H7 (cell line): Measurements from ENCODE around the gene RERE. TPM values are rescaled to one million over a fixed set of nuclear protein-coding genes. Genes with fewer than 3 reads are reported as not detected.

Experiments used
- DNase-seq: peaks from one replicate; pipeline ENCODE4 v3.0.0; 2012
- H3K27me3 ChIP-seq: 2 replicates; pipeline ENCODE4 v1.6.0; 2011; ENCODE audit warnings: mild to moderate bottlenecking, low read length; ENCODE audit not compliant: control insufficient read depth, insufficient read depth
- H3K36me3 ChIP-seq: replicated peaks from 2 replicates; pipeline ENCODE4 v1.5.1; 2011; ENCODE audit warnings: low read length; ENCODE audit not compliant: control insufficient read depth, insufficient read depth
- H3K4me3 ChIP-seq: 2 replicates; pipeline ENCODE4 v1.5.1; 2011; ENCODE audit warnings: low read depth, mild to moderate bottlenecking, control low read depth, low read length, moderate library complexity; ENCODE audit not compliant: insufficient read depth
- total RNA-seq: library from RNA; depleted of rRNA; stranded (reverse); fragments of >200 nt; shearing (Covaris generic); gene quantifications from 2 replicates; pipeline ENCODE4 v1.2.3, GENCODE V29; 2014; rRNA removed

RERE gene
- 75.8 and 98.8 TPM in 2 replicates for total RNA-seq

- H3K4me3 ChIP-seq = peak within 1 kb of the TSS; percentile 80
- DNase-seq = peak; percentile 99
- H3K27me3 ChIP-seq = no peaks in the 10 kb centered on the region
- no peaks in the 10 kb centered on the region for H3K36me3 ChIP-seq
Measured at GRCh38 chr1:8817412-8818324, at the start of gene RERE. RERE (minus strand) TSS chr1:8817640.

- H3K4me3 ChIP-seq = no peak overlapping the region
- peaks cover 83% of the 10 kb centered on the region for H3K36me3 ChIP-seq
- DNase-seq = no peak
- H3K27me3 ChIP-seq = no peaks in the 10 kb centered on the region
Measured at GRCh38 chr1:8866792-8867415, 49.5 kb upstream of the RERE start.

GRCh38 chr1:8866173-8866791 is 48.8 kb upstream of the RERE start:
- Histone ChIP-seq H3K27me3 (no peaks in the 10 kb centered on the region), H3K4me3 (no peak overlapping the region), H3K36me3 (peaks cover 83% of the 10 kb centered on the region)
- no peak for DNase-seq

- DNase-seq = no peak
- no peak overlapping the region for H3K4me3 ChIP-seq
- no peaks in the 10 kb centered on the region for H3K27me3 ChIP-seq
- peaks cover 79% of the 10 kb centered on the region for H3K36me3 ChIP-seq
Measured at GRCh38 chr1:8864713-8865344, 47.4 kb upstream of the RERE start.

- H3K4me3 ChIP-seq = no peak overlapping the region
- peaks cover 80% of the 10 kb centered on the region for H3K36me3 ChIP-seq
- no peak for DNase-seq
- no peaks in the 10 kb centered on the region for H3K27me3 ChIP-seq
Measured at GRCh38 chr1:8863794-8864233, 46.4 kb upstream of the RERE start.

GRCh38 chr1:8863138-8863537 is 45.7 kb upstream of the RERE start:
- Histone ChIP-seq H3K27me3 (no peaks in the 10 kb centered on the region), H3K4me3 (no peak overlapping the region), H3K36me3 (peaks cover 81% of the 10 kb centered on the region)
- DNase-seq = no peak

GRCh38 chr1:8862528-8862927 is 45.1 kb upstream of the RERE start:
- peak; percentile 80 for DNase-seq
- Histone ChIP-seq H3K27me3 (no peaks in the 10 kb centered on the region), H3K36me3 (peaks cover 77% of the 10 kb centered on the region)

GRCh38 chr1:8860738-8861516 is 43.5 kb upstream of the RERE start:
- Histone ChIP-seq H3K36me3 (peaks cover 64% of the 10 kb centered on the region), H3K4me3 (no peak overlapping the region), H3K27me3 (no peaks in the 10 kb centered on the region)
- DNase-seq = no peak

More at GRCh38 chr1:8862528-8862927, 45.1 kb upstream of the RERE start:
- no peak overlapping the region for H3K4me3 ChIP-seq

GRCh38 chr1:8858888-8859706 is 41.7 kb upstream of the RERE start:
- peak; percentile 60 for DNase-seq
- Histone ChIP-seq H3K4me3 (no peak overlapping the region), H3K27me3 (no peaks in the 10 kb centered on the region), H3K36me3 (peaks cover 47% of the 10 kb centered on the region)

GRCh38 chr1:8858112-8858668 is 40.8 kb upstream of the RERE start:
- Histone ChIP-seq H3K36me3 (peaks cover 39% of the 10 kb centered on the region), H3K4me3 (no peak overlapping the region), H3K27me3 (no peaks in the 10 kb centered on the region)
- DNase-seq = no peak

- no peak for DNase-seq
- no peaks in the 10 kb centered on the region for H3K27me3 ChIP-seq
- no peak overlapping the region for H3K4me3 ChIP-seq
- H3K36me3 ChIP-seq = peaks cover 26% of the 10 kb centered on the region
Measured at GRCh38 chr1:8856689-8857412, 39.4 kb upstream of the RERE start.

- Histone ChIP-seq H3K27me3 (no peaks in the 10 kb centered on the region), H3K4me3 (no peak overlapping the region), H3K36me3 (peaks cover 9% of the 10 kb centered on the region)
- no peak for DNase-seq
Measured at GRCh38 chr1:8854240-8854639, 36.8 kb upstream of the RERE start.
